Liver (tissue), 2 donors: ENCODE results near the gene BMS1.

ENCODE experiments used
- NR2F2 ChIP-seq: IDR thresholded peaks from 2 replicates; pipeline ENCODE4 v1.6.1; 2016; ENCODE audit warnings: antibody characterized with exemption
- TF ChIP-seq, protein P1 (sequence below): IDR thresholded peaks from 2 replicates; pipeline ENCODE4 v1.6.1; 2016; ENCODE audit warnings: antibody characterized with exemption
- donor health status: healthy.

DNA sequence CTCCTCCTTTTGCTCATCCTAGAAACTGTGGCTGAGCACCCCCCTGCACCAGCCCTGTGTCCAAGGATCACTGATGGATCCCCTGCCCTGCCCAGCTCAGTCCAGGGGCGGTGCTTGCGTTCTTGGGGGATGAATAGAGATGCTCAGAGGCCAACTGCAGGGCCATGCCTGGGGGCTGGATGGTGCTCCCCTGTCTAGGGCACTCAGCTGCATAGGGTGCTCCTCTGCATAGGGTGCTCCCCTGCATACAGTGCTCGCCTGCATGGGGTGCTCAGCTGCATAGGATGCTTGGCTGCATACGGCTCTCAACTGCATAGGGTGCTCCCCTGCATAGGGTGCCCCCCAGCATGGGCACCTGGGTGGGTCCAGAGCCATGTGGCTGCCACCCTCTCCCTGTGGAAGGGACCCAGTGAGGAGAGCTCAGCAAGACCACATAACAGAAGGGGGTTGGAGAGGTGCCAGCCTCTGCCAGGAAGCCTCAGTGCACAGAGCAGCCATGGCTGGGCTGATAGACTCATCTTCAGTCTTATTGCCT is 95.0 kb downstream of the BMS1 start:
- TF ChIP-seq, protein P1, sequence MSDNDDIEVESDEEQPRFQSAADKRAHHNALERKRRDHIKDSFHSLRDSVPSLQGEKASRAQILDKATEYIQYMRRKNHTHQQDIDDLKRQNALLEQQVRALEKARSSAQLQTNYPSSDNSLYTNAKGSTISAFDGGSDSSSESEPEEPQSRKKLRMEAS: no peak
- no peak for TF ChIP-seq NR2F2
